D721Med (cell line): ENCODE data around the gene VGLL4.

Experiments used
- DNase-seq: peaks from one replicate; pipeline ENCODE4 v3.0.0; 2011; ENCODE audit warnings: low spot score; ENCODE audit not compliant: insufficient read length
- FAIRE-seq: peaks from 2 replicates; lab custom pipeline; 2011; peaks lifted over from hg19 to GRCh38; lab: Jason Lieb, UNC
- CTCF ChIP-seq: IDR thresholded peaks from 2 replicates; pipeline ENCODE4 v1.5.1; 2012; ENCODE audit warnings: mild to moderate bottlenecking, control low read depth; ENCODE audit not compliant: insufficient read depth; ENCODE audit errors: missing control alignments

Gene VGLL4

GRCh38 chr3:11626084-11626463 lies 17.6 kb downstream of the VGLL4 start:
- DNase-seq (no peak), FAIRE-seq (no peak)
- no peak for TF ChIP-seq CTCF

DNA sequence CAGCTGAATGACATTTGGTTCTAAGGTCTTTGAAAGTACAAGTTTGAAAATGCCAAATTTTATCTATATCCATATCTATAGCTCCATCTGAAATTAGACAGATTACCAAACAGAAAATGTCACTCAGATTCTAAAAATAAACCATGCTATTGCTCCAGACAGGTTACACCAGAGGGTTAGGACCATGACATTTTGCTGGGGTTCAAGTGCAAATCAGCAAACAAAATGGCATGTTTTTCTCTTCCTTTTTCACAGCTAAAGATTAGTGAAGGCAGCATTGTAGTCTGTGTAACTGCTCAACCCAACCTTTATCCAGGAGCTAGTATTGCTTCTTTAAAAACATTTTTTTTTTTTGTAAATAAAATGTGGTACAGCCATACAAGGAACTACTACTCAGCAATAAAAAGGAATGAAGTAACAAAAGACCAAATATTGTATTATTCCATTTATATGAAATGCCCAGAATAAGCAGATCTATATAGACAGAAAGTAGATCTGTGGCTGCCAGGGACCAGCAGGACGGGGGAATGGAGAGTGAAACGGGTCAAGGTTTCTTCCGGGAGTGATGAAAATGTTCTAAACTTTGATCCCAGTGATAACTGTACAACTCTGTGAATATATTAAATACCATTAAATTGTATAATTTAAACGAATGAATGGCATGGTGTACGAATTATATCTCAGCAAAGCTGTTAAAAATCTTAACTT lies 18.2 kb downstream of the VGLL4 start:
- no peak for TF ChIP-seq CTCF
- FAIRE-seq = no peak
- DNase-seq = no peak

- FAIRE-seq = no peak
- no peak for TF ChIP-seq CTCF
- no peak for DNase-seq
Observed at GRCh38 chr3:11624704-11625375, 18.9 kb downstream of the VGLL4 start.

GRCh38 chr3:11624161-11624560 lies 19.6 kb downstream of the VGLL4 start:
- DNase-seq = no peak
- no peak for TF ChIP-seq CTCF
- no peak for FAIRE-seq

- DNase-seq (no peak), FAIRE-seq (peak; percentile 76)
- no peak for TF ChIP-seq CTCF
Observed at GRCh38 chr3:11622586-11623550, 20.8 kb downstream of the VGLL4 start.

DNA sequence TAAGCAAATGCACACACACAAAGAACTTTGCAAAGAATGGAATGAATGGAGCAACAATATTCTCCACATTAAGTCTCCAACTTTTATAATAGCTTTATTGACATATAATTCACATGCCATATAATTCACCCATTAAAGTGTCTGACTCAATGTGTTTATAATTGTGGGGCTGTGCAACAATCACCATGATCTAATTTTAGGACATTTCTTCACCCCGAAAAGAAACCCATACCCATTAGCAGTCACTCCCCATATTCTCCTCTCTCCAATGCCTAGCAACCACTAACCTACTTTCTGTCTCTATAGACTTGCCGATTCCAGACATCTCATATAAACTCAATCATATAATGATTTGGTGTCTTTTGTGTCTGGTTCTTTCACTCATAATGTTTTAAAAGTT lies 22.6 kb downstream of the VGLL4 start:
- no peak for TF ChIP-seq CTCF
- FAIRE-seq = no peak
- DNase-seq = no peak
